ENCODE results near the gene ERICH6.

- TF ChIP-seq CTCF (IDR thresholded peaks at IDR 0.05) (no peak), POLR2A (IDR thresholded peaks at IDR 0.05) (no peak)
Observed at GRCh38 chr3:150751781-150752263, 48.1 kb upstream of the ERICH6 start.

Data from body of pancreas (tissue), 4 donors.